Neuronal stem cell (in vitro differentiated cells): Measurements from ENCODE around the gene ABHD17C.

Experiments used
- DNase-seq: peaks from one replicate; pipeline ENCODE4 v3.0.0-alpha.2; 2013; ENCODE audit warnings: low spot score
- H2AFZ ChIP-seq: one replicate; pipeline ENCODE4 v1.6.1; 2013; ENCODE audit warnings: mild to moderate bottlenecking, low read length, inconsistent platforms
- H2AK5ac ChIP-seq: 2 replicates; pipeline ENCODE4 v1.6.1; 2013; ENCODE audit warnings: low read depth, mild to moderate bottlenecking, inconsistent platforms, low read length, moderate library complexity, mixed read lengths
- H2BK120ac ChIP-seq: 2 replicates; pipeline ENCODE4 v1.6.1; 2013; ENCODE audit warnings: low read depth, mild to moderate bottlenecking, inconsistent platforms, low read length, moderate library complexity, mixed read lengths
- H2BK12ac ChIP-seq: one replicate; pipeline ENCODE4 v1.6.1; 2013; ENCODE audit warnings: low read length, inconsistent platforms
- H2BK15ac ChIP-seq: 2 replicates; pipeline ENCODE4 v1.6.1; 2013; ENCODE audit warnings: mild to moderate bottlenecking, low read length, inconsistent platforms, mixed read lengths
- H2BK5ac ChIP-seq: one replicate; pipeline ENCODE4 v1.6.1; 2013; ENCODE audit warnings: inconsistent platforms, mild to moderate bottlenecking, low read length, moderate library complexity
- H3K14ac ChIP-seq: one replicate; pipeline ENCODE4 v1.6.1; 2013; ENCODE audit warnings: low read length, inconsistent platforms
- H3K18ac ChIP-seq: 2 replicates; pipeline ENCODE4 v1.6.1; 2013; ENCODE audit warnings: low read length, inconsistent platforms
- H3K23ac ChIP-seq: 2 replicates; pipeline ENCODE4 v1.6.1; 2013; ENCODE audit warnings: low read depth, mild to moderate bottlenecking, mixed read lengths, low read length, inconsistent platforms; ENCODE audit not compliant: poor library complexity
- H3K27ac ChIP-seq: replicated peaks from 3 replicates; pipeline ENCODE4 v1.5.1; 2013; ENCODE audit warnings: low read length, inconsistent platforms
- H3K27me3 ChIP-seq, 3 experiments: 2 replicates each; pipeline ENCODE4 v1.6.1; 2013; ENCODE audit warnings: low read length in 3 of 3, mild to moderate bottlenecking in 2 of 3, inconsistent platforms in 1 of 3, low read depth in 1 of 3, mixed read lengths in 1 of 3, moderate library complexity in 1 of 3; ENCODE audit not compliant: control insufficient read depth in 3 of 3, insufficient read depth in 3 of 3
- H3K36me3 ChIP-seq, 2 donors: replicated peaks in 1 of 2; 2 replicates each; pipeline ENCODE4 v1.6.1; 2013; ENCODE audit warnings: low read length in 2 of 2; ENCODE audit not compliant: control insufficient read depth in 2 of 2, insufficient read depth in 2 of 2
- H3K4ac ChIP-seq: 2 replicates; pipeline ENCODE4 v1.6.1; 2013; ENCODE audit warnings: inconsistent platforms, mild to moderate bottlenecking, low read length, moderate library complexity
- H3K4me1 ChIP-seq, 2 donors: 1 replicate in 1 of 2; 2 replicates in 1 of 2; pipeline ENCODE4 v1.6.1; 2013; ENCODE audit warnings: low read length in 2 of 2, low read depth in 1 of 2; ENCODE audit not compliant: control insufficient read depth in 2 of 2, insufficient read depth in 1 of 2
- H3K4me2 ChIP-seq: one replicate; pipeline ENCODE4 v1.6.1; 2013; ENCODE audit warnings: mild to moderate bottlenecking, low read length, inconsistent platforms; ENCODE audit not compliant: insufficient read depth, poor library complexity, severe bottlenecking
- H3K4me3 ChIP-seq, 2 donors: 2 replicates each; pipeline ENCODE4 v1.5.1; 2013; ENCODE audit warnings: low read length in 2 of 2, mild to moderate bottlenecking in 2 of 2, inconsistent platforms in 1 of 2, moderate library complexity in 1 of 2
- H3K79me1 ChIP-seq: one replicate; pipeline ENCODE4 v1.6.1; 2013; ENCODE audit warnings: low read depth, mild to moderate bottlenecking, inconsistent platforms, low read length, moderate library complexity
- H3K9ac ChIP-seq: one replicate; pipeline ENCODE4 v1.6.1; 2013; ENCODE audit warnings: mild to moderate bottlenecking, low read depth, low read length, inconsistent platforms; ENCODE audit not compliant: poor library complexity
- H3K9me3 ChIP-seq, 2 donors: replicated peaks in 1 of 2; 2 replicates each; pipeline versions ENCODE3 to v1.6.1; 2013; ENCODE audit warnings: low read length in 2 of 2, mild to moderate bottlenecking in 2 of 2, inconsistent platforms in 1 of 2, low read depth in 1 of 2, mixed read lengths in 1 of 2, moderate library complexity in 1 of 2; ENCODE audit not compliant: control insufficient read depth in 2 of 2, insufficient read depth in 1 of 2
- H4K8ac ChIP-seq: one replicate; pipeline ENCODE4 v1.6.1; 2013; ENCODE audit warnings: low read depth, mild to moderate bottlenecking, inconsistent platforms, low read length, moderate library complexity
- H4K91ac ChIP-seq: one replicate; pipeline ENCODE4 v1.6.1; 2013; ENCODE audit warnings: low read length, low read depth, mild to moderate bottlenecking, inconsistent platforms; ENCODE audit not compliant: poor library complexity
- WGBS, 2 donors: extraction: QIAGEN DNeasy Blood & Tissue Kit; methylation state at CpG; one replicate each; pipeline ENCODE4 v1.1.7; 2013; ENCODE audit warnings: missing lambda C conversion rate in 2 of 2, mixed read lengths in 1 of 2; ENCODE audit not compliant: insufficient read length in 2 of 2, insufficient replicate concordance in 1 of 2; ENCODE audit errors: extremely low coverage in 2 of 2; 5-methylcytosine and 5-hydroxymethylcytosine counted together

ABHD17C gene

GRCh38 chr15:80798911-80799310 lies 103.8 kb downstream of the ABHD17C start:
- Histone ChIP-seq H4K91ac (no peak overlapping the region), H3K9ac (no peak overlapping the region), H3K27ac (no peak overlapping the region), H3K23ac (no peak overlapping the region), H3K36me3 (no peaks in the 10 kb centered on the region), H2BK5ac (no peak overlapping the region), H3K79me1 (no peaks in the 10 kb centered on the region), H2BK12ac (no peak overlapping the region), H3K18ac (no peak overlapping the region), H3K4me2 (no peak overlapping the region), H3K27me3 (peaks cover 0 to 19% (median 2%) of the 10 kb centered on the region in 3 experiments), H4K8ac (no peak overlapping the region), H2BK120ac (no peak overlapping the region), H3K4me1 (no peaks in the 10 kb centered on the region), H3K4me3 (no peak overlapping the region), H2AK5ac (no peak overlapping the region), H2AFZ (no peak overlapping the region), H3K4ac (no peak overlapping the region), H3K14ac (no peak overlapping the region), H3K9me3 (no peaks in the 10 kb centered on the region), H2BK15ac (no peak overlapping the region)
- WGBS, 2 donors: no CpG with 5 or more reads among the region's 3 CpGs
- no peak for DNase-seq

- no peak overlapping the region for H3K23ac ChIP-seq
- no peak overlapping the region for H3K18ac ChIP-seq
- H3K79me1 ChIP-seq: no peaks in the 10 kb centered on the region
- no peak overlapping the region for H2AK5ac ChIP-seq
- H3K4me3 ChIP-seq: no peak overlapping the region
- no peak overlapping the region for H4K91ac ChIP-seq
- H2BK15ac ChIP-seq: no peak overlapping the region
- no peak overlapping the region for H3K4me2 ChIP-seq
- no peaks in the 10 kb centered on the region for H3K9me3 ChIP-seq
- no peaks in the 10 kb centered on the region for H3K4me1 ChIP-seq
- no peak overlapping the region for H3K4ac ChIP-seq
- no peak overlapping the region for H3K14ac ChIP-seq
- DNase-seq: no peak
- no peak overlapping the region for H2BK5ac ChIP-seq
- WGBS, 2 donors: no CpG with 5 or more reads among the region's 5 CpGs
- no peak overlapping the region for H2BK120ac ChIP-seq
- H3K27ac ChIP-seq: no peak overlapping the region
- H4K8ac ChIP-seq: no peak overlapping the region
- H3K9ac ChIP-seq: no peak overlapping the region
- H2BK12ac ChIP-seq: no peak overlapping the region
- no peaks in the 10 kb centered on the region for H3K36me3 ChIP-seq
- H3K27me3 ChIP-seq: peaks cover 0 to 29% (median 2%) of the 10 kb centered on the region in 3 experiments
- H2AFZ ChIP-seq: no peak overlapping the region
Measured at GRCh38 chr15:80800067-80800466, 105.0 kb downstream of the ABHD17C start.

GRCh38 chr15:80801891-80802680 lies 107.0 kb downstream of the ABHD17C start:
- no CpG with 5 or more reads among the region's 10 CpGs for WGBS, 2 donors
- H3K14ac ChIP-seq: no peak overlapping the region
- H2BK12ac ChIP-seq: no peak overlapping the region
- no peak overlapping the region for H3K27ac ChIP-seq
- H3K9me3 ChIP-seq: no peaks in the 10 kb centered on the region
- H2AK5ac ChIP-seq: no peak overlapping the region
- H3K4me2 ChIP-seq: no peak overlapping the region
- H2BK120ac ChIP-seq: no peak overlapping the region
- no peak overlapping the region for H3K23ac ChIP-seq
- no peak overlapping the region for H2BK5ac ChIP-seq
- H3K79me1 ChIP-seq: no peaks in the 10 kb centered on the region
- no peak overlapping the region for H4K8ac ChIP-seq
- H3K4ac ChIP-seq: no peak overlapping the region
- H3K4me3 ChIP-seq: no peak overlapping the region
- H3K9ac ChIP-seq: no peak overlapping the region
- H3K27me3 ChIP-seq: peaks cover 0 to 38% (median 2%) of the 10 kb centered on the region in 3 experiments
- H3K18ac ChIP-seq: no peak overlapping the region
- no peaks in the 10 kb centered on the region for H3K36me3 ChIP-seq
- no peak overlapping the region for H2AFZ ChIP-seq
- H2BK15ac ChIP-seq: no peak overlapping the region
- no peaks in the 10 kb centered on the region for H3K4me1 ChIP-seq
- no peak overlapping the region for H4K91ac ChIP-seq
- no peak for DNase-seq

- Histone ChIP-seq H3K4me1 (no peaks in the 10 kb centered on the region), H2BK120ac (no peak overlapping the region), H3K27me3 (peaks cover 0 to 35% (median 2%) of the 10 kb centered on the region in 3 experiments), H2BK5ac (no peak overlapping the region), H3K23ac (no peak overlapping the region), H2BK12ac (no peak overlapping the region), H3K14ac (no peak overlapping the region), H3K18ac (no peak overlapping the region), H3K36me3 (no peaks in the 10 kb centered on the region), H3K79me1 (no peaks in the 10 kb centered on the region), H3K4ac (no peak overlapping the region), H3K4me3 (no peak overlapping the region), H2AFZ (no peak overlapping the region), H3K4me2 (no peak overlapping the region), H4K91ac (no peak overlapping the region), H3K9ac (no peak overlapping the region), H3K9me3 (no peaks in the 10 kb centered on the region), H2BK15ac (no peak overlapping the region), H3K27ac (no peak overlapping the region), H4K8ac (no peak overlapping the region), H2AK5ac (no peak overlapping the region)
- WGBS, 2 donors: no CpG with 5 or more reads among the region's 7 CpGs
- no peak for DNase-seq
Measured at GRCh38 chr15:80803580-80804525, 108.7 kb downstream of the ABHD17C start.
